ENCODE data around the gene CYTIP.

DNA sequence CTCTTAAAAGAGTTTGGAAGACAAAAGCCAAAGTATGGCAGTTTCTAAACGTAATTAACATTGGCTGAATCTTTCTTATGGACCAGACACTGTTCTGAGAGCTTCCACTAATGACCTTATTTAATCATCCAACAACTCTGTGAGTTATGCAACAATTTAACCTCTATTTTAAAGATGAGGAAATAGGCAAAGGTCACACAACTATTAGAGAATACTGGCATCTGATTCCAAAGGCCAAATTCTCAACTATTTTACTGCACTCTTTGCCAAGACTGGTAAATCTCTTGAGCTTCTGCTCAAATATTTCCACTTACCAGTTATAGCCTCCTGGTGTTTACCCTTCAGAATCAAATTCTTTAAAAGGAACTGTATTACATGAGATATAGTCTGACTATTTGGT, 76.2 kb downstream of the CYTIP start:
- no peak for TF ChIP-seq TAF1 (IDR thresholded peaks at IDR 0.05; ENCODE audit: borderline replicate concordance, low read depth, low read length)
- TF ChIP-seq POLR2AphosphoS5 (IDR thresholded peaks at IDR 0.05; ENCODE audit: low read depth, low read length): no peak
